HG02798 (cell line): Measurements from ENCODE around the gene SUN5.

Experiments
- ATAC-seq: cut with Tn5 transposase; IDR thresholded peaks from one replicate; pipeline ENCODE4 v1.9.1; 2021; ENCODE audit warnings: mild to moderate bottlenecking; ENCODE audit not compliant: unreplicated experiment, poor library complexity

Gene SUN5

DNA sequence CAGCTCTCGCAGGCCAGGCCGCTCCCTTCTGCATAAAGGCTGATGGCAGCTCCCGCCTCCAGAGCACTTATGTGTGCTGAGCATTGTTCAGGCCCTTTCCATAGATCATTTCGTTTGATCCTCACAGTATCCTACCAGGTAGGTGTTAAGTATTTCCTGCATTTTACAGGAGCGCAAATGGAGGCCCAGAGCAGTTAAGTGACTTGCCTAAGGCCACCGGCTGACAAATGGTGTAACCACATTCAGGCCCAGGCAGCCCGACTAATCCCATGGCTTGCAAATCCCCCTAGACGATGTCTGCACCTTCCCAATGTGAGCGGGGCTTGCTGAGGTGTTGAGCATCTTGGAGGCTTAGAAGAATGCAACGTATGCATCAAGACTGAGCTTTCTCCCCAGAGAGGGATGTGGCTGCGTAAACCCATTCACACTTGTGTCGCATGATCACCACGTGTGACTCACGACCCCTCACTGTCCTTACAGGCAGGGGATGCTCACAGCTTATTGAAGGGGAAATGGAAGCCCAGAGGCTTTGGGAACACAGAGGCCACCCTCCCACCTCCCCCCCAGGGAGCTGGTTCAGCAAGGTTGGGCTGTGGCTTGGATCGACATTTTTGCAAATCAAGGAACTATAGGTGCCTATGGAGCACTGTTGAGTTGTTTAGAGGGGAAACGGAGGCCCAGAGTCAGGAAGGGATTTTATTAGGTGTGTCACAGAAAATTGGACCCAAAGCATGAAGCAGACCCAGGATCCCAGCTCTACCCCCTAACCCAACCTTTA lies 10.3 kb upstream of the SUN5 start:
- no peak for ATAC-seq

- ATAC-seq, result no peak
Measured at GRCh38 chr20:33013701-33014326, 9.6 kb upstream of the SUN5 start.

DNA sequence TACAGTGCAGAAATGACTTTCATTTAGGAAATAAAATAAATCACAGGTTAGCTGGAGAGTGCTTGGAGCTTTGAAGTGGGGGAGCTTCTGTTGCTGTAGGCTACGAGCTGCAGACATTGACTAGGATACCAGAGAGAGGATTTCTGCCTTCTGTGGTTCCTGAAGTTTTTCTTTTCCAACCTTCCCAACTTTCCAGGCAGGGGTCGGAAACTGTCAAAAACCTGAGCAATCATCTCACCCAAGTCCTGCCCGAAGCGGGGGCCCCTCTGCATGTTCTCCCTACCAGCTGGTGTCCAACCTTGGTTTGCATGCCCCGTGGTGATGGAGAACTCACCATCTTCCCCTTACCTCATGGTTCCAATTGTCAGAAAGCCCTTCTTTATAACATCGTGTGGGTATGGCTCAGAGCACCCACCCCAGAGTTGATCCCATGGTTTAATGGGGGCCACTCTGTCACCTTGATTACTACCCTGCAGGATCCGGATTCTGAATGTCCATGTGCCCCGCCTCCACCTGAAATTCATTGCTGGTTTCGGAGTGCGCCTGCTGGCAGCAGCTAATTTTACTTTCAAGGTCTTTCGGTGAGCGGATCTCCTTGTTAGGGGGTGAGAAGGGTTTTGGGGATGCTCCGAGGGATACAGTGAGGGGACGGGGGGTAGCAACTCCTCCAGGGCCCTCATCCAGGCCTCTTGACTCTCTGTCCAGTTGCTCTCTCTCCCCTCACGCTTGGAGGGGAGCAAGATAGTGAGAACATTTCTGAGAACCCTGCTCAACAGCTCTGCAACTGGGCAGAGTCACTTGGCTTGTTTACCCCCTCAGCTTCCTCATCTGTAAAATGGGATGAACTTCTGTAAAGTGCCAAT lies 8.3 kb upstream of the SUN5 start:
- ATAC-seq, result no peak

- ATAC-seq, result no peak
Measured at GRCh38 chr20:33010674-33011449, 6.6 kb upstream of the SUN5 start.

DNA sequence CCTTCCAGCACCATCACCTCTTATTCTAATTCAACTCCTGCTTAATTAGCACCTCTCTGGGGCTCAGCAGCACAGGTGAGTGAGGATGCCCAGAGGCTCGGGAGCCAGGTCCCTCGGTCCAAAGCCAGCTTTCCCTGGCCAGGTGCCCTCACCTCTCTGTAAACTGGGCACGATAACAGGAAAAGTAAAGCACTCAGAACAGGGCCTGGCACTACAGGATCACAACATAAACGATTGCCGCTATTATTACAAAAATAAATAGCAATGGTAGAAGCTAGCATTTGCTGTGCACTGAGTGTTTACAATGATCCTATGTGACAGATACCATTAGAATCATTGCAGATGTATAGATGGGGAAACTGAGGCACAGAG lies 5.9 kb upstream of the SUN5 start:
- ATAC-seq, result no peak

GRCh38 chr20:33009214-33010132 lies 5.2 kb upstream of the SUN5 start:
- ATAC-seq, result no peak

- no peak for ATAC-seq
Measured at GRCh38 chr20:33008336-33009213, 4.3 kb upstream of the SUN5 start.

- no peak for ATAC-seq
Measured at GRCh38 chr20:33007376-33008335, 3.4 kb upstream of the SUN5 start, which contains the start of gene BPIFB2. BPIFB2 (plus strand) TSS chr20:33007704; CDS start chr20:33008575, 871 bp downstream.

- no peak for ATAC-seq
Measured at GRCh38 chr20:33006776-33007375, 2.6 kb upstream of the SUN5 start.

- ATAC-seq, result no peak
Measured at GRCh38 chr20:33005908-33006775, 1.9 kb upstream of the SUN5 start.

- ATAC-seq, result no peak
Measured at GRCh38 chr20:33005132-33005566, 916 bp upstream of the SUN5 start.

DNA sequence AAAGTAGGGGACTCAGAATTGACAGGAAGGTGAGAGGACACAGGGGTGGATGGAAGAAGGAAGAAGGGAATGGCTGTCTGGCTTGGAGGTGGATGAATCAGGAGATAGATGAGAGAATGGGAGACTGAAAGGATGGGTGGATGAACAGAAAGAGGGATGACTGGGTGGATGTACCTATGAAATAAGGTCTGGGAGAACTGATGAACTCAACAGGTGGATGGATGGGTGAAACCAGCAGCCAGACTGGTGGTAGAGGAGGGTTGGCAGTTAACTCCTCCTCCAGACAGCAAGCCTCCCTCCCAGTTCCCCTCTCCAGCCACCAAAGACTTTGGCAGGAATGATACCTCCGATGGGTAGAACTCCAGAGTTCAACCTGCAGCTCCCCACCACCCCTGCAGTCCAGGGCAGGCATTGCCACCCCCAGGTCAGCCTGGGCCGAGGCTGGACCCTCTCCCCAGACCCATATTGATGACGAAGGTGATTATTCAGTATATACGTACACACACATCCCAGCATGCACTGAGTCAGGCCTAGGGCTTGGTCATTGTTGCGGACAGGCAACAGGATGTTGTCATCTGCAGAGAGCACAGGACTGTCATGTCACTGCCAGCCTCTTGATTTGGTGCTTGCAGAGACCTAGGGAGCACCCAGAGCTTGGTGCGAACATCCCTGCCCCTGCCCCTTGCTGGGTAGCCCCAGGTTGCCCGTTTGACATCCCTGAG lies 2.0 kb downstream of the SUN5 start:
- no peak for ATAC-seq

DNA sequence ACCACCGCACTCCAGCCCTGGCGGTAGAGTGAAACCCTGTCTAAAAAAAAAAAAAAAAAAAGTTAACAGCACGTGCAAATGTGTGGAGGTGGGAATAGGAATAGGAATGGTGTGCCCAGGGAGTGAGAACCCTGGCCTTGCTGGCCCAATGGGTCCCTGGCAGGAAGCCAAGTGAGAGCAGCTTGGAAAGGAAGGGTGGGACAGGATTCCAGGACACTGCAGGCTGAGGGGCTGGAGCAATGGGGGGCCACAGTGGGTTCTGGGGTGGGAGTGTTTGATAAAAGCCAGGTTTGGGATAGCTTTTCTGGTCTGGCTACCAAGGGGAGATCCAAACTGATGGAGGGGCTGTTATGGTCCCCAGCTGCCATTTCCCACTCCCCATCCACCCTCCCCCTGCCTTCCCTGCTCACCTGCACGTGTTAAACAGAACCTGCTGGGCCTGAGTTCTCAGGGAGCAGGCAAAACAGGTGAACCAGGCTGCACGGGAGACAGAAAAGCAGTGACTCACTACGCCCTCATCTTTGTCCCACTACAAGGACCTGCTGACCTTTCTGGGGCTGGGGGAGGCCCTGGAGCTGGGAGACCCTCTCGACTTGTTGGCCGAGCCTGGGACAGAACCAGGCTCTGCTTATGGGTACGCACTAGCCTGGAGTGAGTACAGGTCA lies 3.3 kb downstream of the SUN5 start:
- no peak for ATAC-seq

DNA sequence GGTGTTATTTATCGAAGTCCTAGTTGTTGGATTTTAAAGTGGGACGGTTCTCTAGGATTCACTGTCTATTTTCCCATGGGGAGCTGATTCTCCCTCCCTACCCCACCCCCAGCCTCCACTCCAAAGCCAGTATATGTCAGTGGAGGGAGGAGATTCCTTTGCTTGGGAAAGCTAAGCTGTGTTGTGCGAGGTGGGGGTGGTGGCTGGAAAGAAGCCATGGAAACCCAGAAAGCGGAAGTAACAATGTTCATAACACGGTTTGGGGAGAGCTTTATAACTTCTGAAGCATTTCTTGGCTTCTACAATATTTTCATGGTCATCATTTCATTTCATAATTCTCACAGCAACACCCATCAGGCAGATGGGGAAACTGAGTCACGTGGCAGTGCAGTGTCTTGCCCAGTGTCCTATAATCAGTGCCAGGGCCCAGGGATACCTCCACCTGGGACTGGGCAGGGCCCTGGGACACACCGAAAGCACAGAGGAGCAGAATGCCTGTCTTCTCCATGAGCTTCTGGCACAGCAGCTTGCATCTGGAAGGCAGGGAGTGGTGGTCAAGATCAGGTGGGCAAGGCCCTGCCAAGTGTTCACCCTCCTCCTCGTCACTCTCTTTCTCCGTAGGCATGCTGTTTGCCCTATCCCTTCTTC lies 4.5 kb downstream of the SUN5 start:
- no peak for ATAC-seq
